Measurements from ENCODE around the gene FICD.
"Not testable (repeated sequence)": the region's sequence is repeated elsewhere in the genome, so short reads cannot be mapped to it uniquely, and the experiment has no call there.

The FICD gene

DNA sequence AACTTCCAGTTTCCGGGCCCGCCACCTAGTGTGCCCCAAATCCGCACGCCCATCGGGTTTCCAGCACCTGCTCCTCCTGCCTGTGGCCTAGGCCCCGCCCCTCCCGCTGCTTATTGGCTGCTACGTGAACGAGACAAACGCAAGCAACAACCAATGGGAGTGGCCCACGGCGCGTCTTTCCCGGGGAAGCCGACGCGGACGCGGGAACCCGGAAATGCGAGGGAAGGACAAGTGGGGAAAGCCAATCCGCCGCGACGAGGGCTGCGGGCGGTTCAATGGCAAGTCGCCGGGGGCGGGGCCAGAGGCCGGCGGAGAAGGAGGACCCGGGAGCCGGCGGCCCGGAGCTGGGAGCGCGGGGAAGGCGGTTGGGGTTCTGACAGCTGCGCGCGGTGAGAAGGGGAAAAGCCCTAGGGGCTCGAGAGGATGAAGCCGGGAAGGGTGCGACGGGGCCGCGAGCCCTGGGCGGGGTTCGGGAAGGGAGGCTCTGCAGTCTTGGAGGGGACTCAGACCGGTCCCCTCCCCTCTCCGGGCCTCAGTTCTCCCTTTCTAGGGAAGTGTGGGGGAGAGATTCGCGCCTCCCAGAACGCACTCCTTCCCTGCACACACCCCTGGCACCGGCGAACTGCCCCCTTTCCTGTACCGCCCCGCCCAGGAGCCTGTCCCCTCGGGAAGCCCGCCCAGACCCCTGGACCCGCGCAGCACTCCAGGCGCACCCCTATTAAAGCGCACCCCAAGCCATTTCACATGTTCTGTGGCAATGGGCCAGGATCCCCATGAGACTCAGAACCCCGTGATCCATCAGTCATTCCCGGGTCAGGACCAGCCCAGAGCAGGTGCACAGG lies at the start of gene FICD:
TSS of gene FICD (plus strand) at position 305 of the 842 bp plus-strand sequence. CDS start 1,696 bp downstream, outside the sequence.
- DNase-seq: peak; percentile 99 to 100 (median 99)

DNA sequence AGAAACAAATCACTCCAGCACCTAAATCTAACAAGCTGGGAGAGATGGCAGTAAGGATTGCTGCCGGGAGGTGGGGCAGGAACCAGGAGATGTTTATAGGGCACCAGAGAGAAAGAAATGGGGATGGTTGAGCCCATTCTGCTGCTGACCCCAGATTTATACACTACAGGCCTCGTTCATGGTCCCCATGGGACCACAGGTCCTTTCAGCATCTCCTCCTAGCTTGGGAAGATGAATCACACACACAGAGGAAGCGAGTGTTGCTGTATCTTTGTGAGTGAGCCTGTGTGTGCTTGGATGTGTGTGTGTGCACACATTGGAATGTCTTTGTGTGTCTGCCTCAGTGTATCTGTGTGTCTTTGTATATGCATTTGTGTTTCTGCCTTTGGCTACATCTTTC lies 49.7 kb upstream of the FICD start:
- no peak for DNase-seq

DNA sequence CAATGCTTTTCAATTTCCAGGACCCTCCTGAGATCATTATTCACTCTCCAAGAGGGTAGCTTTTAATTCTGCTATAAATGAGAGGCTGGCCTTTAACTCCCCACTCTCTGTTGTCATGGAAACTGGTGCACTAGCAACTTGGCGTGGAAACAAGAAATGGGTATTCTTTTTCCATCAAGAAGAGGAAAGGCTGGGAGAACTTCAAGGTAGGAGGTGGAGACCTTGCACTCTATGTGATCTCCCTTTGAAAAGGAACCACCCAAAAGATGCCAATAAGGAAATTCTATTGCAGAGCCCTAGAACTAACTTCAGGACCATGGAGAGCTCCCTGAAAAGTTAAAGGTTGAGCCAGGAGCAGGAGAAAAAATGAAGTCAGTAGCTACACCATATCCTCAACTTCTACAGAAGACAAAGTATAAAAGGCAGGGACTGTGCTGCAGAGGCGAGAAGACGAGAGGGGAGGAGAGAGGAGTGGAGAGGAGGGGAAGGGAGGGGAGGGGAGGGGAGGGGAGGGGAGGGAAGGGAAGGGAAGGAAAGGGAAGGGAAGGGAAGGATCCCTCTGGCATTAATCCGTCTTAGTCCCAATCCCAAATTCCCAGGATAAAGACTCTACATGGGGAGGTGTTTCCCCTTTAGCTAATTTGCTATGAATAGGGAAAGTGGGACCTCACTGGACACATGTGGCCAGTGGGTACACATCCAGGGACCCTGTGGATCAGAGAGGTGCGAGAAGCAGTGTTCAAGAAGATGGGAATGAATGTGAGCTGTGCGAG lies 46.7 kb upstream of the FICD start:
- peak; percentile 49 to 72 (median 71) for DNase-seq

DNA sequence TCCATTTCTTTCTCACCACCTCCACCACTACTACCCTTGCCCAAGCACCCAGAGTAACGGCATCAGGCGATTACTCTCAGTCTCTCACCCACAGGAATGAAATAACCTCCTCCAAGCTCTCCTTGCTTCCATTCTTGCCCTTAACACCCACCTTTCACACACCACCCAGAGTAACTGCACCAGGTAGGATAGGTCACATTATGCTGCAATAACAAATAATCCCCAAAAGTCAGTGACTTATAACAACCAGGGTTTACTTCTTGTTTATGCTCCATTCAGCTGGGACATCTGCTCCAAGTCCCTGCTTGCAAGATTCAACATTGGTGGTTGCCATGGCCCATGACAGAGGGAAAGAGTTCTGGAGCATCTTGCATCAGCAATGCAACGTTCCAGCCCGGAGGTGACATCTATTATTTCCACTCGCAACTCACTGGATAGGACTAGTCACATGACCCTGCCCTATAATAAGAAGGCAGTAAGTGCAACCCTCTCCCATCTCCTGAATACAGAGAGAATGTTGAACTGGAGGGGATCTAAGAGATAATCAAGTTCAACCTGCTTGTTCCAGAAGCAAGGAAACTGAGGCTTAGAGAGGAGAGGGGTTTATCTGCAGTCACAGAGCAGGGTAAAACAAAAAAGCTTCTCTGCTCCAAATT lies 41.5 kb upstream of the FICD start:
- no peak for DNase-seq

DNA sequence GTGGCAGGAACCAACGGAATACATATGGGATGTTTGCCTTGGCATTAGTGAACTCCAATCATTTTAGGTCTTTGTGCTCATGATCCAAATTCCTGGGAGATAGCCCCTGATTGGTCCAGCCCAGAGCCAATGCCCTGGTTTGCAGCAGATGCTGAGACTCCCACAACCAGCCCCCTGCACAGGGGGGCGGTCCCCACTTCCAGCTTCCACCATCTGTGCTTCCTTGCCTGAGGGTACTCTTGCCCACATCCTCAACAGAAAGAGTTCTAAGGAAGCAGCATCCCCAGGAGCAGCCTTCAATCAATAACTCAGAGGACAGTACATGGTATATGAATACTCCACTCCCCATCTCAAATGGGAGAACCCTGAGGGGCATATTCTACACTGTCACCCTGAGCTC lies 39.7 kb upstream of the FICD start:
- DNase-seq: no peak

DNA sequence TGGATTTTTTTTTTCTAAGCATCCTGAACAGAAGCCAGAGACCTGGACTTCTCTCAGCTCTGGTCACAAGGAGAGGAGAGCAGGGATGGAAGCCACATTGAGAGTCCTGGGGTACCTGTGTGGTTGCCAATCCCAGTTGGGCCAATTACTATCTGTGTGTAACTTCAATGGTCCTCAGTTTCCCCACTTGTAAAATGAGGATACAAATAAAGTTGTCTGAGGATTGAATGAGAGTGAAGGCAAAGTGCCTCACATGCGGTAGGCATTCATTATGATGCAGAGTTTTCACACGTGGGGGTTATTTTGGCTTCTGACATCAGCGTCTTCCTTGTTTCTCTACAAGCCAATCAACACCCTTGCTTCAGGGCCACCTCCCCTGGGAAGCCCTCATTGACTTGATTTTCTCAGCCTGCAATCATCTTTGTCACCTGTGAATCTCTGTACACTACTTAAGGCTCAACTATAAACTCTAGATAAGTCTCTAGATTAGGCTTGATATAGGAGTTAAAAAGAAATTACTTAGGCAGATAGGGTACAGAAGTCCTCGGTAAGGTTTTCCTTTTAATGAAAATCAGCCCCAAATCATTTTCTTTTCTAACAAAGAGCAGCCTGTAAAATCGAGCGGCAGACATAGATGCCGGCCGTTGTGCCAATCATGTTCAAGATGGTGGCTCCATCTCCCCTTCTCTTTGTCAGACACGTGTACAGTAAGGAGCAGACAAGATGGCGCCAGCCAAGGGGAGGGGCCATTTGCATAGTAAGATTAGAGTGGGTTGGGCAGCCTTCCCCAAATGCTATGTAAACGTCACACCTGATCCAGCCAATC lies 37.8 kb upstream of the FICD start:
- no peak for DNase-seq

DNA sequence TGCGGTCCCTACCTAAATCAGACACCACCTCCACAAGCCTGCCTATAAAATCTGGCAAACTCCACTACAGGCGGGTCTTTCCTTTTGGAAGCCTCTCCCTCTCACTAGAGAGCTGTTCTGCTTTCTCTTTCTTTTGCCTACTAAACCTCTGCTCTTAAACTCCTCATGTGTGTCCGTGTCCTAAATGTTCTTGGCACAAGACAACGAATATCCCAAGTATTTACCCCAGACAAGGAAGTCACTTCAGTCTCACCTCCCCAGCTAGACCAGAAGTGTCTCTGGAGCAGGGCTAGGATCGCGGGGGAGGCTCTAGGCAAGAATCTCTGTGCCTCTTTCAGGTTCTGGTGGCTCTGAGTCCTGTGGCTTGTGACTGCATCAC lies 37.2 kb upstream of the FICD start:
- no peak for DNase-seq

DNA sequence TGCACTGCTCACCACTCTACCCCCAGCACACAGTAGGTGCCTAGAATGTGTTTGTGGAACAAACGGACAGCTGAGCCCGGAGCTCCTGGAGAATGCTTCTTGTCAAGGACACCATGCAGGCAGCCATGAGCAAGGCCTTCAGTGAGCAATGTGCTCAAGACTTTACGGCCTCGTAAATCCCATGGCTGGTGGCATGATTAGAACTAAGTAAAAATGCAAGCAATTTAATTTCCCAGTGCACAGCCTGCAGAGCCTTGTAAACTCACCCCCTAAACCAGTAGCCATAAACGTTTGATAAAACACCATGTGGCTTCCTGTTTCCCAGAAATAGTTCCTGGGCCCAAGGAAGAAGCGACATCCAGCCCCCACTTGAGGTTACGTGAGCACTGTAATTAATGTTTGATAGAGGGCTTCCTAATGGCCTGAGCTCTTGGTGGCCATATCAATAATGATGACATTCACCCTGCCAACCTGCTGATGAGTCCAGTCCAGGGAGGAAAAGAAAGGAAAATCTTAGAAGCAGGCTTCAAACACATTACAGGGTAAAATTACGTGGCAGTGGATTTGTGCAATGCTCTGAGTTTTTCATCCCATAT lies 36.4 kb upstream of the FICD start:
- DNase-seq: no peak

DNA sequence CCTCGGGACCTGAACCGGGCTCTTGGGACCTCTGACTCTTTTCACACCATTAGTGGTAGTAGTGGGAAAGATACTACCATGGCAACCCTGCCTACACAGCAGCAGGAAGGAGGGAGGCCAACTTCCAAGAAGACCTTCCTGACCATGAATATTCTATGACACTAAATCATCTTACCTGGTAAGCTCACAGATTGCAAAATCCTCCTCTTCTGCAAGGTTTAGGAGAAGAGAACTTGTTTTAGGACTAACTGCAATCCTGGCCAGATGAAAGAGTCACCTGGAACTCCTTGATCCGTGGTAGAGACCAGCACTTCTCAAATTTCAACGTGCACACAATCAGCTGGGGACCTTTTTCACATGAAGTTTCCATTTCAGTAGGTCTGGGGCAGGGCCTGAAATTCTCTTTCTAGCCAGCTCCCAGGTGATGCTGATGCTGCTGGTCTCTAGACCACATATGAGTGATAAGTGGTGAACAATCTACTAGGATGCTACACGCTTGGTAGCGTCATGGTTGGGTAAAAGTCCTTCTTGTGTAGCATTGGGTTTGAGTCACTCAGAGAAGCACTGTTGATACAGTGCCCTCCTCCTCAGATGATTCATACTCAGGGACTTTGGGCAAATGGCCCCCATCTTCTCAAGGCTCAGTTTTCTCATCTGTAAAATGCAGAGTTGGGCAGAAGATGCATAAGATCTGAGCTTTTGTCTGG lies 35.6 kb upstream of the FICD start:
- DNase-seq: peak in 1 of 3 donors; percentile 3

DNA sequence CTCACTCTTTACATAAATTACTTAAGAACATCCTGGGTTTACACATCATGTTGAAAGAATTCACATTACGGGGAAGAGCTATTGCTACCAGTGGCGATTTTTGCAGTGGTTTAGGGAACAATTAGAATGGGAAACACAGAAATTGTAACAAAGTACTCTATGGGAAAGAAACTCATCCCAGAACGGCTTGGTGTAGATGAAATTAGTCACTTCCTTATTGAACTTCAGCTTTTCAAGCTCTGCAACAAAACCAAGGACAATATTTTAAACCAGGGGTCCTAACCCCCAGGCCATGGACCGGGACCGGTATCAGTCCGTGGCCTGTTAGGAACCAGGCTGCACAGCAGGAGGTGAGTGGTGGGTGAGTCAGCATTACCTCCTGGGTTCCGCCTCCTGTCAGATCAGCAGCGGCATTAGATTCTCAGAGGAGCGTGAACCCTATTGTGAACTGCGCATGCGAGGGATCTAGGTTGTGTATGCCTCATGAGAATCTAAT lies 32.3 kb upstream of the FICD start:
- peak in 1 of 3 donors; percentile 10 for DNase-seq

DNA sequence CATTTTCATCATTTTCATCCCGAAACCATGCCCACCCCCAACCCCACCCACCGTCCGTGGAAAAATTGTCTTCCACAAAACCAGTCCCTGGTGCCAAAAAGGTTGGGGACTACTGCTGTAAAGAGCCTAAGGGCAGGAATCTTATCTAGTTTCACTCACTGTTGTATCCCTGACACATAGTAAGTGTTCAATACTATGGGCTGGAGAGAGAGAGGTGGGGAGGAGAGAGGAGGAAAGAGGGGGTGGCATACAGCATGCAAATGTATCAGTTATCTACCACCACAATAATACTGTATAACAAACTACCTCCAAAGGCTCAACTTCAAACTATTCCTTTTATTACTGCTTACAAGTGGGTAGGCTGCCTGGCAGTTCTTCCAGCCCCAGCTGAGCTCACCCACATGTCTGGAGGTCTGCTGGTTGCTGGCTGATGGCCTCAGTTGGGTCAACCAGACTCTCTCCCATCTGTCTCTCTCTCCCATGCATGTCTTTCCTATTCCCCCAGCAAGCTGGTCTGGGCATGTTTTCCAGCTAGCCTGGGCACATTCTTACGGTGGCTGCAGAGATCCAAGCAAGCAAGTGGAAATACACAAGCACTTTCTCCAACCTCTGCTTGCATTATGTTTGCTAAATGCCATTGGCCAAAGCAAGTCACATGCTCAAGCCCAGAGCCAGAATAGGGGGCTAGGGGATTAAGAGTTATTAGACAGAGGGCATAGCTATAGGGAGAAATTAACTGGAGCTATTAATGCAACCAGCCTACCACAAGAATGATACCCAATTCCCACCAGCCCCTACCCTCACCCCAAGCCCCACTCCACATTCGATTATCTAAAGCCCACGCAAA lies 31.6 kb upstream of the FICD start:
- no peak for DNase-seq

DNA sequence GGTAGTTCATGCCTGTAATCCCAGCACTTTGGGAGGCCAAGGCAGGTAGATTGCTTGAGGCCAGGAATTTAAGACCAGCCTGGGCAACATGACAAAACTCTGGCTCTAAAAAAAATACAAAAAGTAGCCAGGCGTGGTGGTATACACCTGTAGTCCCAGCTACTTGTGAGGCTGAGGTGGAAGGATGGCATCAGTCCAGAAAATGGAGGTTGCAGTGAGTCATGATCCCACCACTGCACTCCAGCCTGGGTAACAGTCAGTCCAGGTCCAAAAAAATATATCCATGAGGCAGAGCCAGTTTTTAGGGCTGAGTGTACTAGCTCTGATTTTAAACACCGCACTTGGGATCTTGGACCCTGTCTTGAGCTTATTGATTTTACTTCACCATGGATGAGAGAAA lies 30.6 kb upstream of the FICD start:
- DNase-seq: no peak

DNA sequence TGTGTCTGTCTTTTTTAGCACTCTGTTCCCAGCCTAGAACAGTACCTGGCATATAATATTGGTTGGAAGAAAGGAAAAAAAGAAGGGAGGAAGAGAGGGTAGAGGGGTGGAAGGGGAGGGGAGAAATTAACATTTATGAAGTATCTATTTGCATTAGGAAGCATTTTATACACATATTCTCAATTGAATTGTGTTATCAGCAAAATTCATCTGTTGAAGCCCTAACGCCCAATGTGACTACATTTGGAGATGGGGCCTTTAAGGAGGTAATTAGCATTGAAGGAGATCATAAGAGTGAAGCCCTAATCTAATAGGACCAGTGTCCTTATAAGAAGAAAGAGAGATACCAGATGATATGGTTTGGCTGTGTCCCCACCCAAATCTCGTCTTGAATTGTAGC lies 30.2 kb upstream of the FICD start:
- DNase-seq: no peak

DNA sequence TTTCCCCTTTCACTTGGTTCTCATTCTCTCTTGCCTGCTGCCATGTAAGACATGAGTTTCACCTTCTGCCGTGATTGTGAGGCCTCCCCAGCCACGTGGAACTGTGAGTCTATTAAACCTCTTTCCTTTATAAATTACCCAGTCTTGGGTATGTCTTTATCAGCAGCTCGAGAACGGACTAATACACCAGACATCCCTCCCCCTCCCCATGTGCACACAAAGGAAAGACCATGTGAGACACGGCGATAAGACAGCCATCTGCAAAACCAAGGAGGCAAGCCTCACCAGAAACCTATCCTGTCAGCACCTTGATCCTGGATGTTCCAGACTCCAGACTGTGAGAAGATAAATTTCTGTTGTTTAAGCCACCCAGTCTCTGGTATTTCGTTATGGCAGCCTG lies 29.7 kb upstream of the FICD start:
- DNase-seq: not testable (repeated sequence)

DNA sequence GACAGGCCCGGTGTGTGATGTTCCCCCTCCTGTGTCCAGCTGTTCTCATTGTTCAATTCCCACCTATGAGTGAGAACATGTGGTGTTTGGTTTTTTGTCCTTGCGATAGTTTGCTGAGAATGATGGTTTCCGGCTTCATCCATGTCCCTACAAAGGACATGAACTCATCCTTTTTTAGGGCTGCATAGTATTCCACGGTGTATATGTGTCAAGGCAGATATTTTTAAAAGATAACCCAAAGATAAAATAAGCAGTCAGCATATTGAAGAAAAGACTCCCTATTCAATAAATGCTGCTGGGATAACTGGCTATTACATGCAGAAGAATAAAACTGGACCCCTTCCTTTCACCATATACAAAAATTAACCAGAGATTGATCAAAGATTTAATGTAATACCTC lies 28.0 kb upstream of the FICD start:
- not testable (repeated sequence) for DNase-seq

DNA sequence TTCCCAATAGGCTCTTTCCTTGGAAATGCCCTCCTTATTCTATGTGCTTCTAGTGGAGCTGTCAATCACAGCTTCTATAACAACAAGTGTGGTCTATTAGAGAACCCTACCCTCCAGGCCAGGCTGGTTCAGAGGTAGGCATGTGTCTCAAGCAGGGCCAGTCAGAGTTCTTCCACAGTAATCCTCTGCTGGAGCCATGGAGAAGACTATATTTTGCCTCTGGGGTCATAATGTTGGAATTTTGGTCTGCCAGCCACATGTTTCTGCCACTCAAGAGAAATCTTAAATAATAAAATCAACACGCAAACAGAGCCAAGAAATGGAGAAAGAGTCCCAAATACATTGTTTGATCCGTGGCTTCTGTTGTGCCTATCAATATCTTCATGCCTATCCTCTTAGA lies 23.8 kb upstream of the FICD start:
- DNase-seq: no peak

DNA sequence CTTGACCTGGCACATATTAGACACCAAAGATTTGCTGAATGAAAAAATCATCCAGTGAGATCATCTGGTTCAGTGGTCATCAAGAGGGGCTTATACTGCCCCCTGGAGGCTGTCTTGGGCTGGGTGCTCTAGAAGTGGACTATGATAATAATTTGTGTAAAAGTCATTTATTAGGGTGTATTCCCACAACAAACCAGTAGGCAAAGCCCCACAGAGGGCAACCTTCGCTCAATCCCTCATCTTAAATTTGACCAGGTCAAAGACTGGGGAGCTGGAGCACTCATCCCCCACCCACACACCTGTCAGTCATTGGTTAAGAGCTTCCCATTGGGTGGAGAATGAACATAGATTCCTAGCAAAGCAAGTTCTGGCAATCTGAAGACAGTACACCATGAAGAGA lies 20.0 kb upstream of the FICD start:
- peak; percentile 68 to 83 (median 77) for DNase-seq

DNA sequence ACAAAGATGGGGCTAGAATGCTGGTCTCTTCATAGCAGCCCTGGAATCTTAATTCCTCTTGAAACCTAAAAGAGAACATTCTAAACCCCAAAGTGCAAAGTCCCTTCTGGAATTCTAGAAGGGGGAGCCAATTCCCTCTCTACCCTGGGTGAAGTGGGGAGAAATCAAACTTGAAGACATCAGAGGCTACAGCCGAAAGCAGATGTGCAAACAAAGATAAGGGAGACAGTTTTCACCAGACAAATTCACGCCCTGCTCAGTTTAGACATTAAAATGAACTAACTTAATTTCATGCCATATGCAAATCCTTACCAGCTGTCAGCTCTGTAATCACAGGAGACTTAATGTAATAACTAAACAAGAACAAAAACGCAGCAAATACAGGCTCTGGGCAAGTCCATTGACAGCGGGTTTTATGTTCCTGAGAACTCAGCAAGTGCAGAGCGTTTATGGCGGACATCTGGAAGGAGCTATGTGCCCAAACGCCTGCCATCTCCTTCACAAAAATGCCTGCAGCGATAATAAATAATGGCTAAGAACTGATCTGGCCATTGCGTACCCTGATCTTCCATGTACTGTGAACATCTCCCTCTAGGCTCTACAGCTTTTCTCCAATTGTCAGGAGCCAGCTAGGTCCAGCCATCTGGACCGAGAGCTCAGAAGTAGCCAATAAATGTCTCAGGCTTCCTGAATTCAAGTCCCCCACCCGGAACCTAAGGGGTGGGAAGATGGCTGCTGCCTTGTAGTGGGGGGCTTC lies 19.1 kb upstream of the FICD start:
- no peak for DNase-seq

DNA sequence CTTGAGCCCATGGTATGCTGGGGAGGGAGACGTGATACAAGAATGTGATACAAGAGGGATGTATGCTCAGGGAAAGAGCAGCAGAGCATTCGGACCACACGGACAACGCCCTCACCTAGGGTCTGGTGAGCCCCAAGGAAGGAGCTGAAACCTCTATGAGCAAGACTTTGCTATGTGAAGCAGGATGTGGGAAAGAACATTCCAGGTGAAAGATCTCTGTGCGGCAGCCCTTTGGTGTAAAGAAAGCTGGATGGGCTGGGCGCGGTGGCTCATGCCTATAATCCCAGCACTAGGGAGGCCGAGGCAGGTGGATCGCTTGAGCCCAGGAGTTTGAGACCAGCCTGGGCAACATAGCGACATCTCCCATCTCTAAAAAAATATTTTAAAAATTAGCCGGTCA lies 16.9 kb upstream of the FICD start:
- no peak for DNase-seq

DNA sequence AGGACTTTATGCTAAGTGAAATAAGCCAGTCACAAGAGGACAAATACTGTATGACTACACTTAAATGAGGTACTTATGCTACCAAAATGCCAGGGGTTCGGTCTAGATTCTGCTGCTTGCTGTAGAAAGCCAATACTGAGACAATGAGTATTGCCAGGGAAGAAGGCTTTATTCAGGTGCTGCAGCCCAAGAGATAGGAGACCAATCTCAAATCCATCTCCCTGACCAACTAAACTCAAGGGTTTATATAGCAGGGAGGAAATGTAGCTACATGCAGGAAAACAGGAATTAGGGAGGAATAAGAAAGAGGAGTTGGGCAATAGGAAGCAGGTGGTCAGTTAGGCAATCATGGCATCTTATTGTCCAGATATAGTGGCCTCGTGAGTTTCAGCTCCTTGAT lies 12.2 kb upstream of the FICD start:
- DNase-seq: no peak
